ENCODE data around the gene ZNF548. TPM values are rescaled to one million over a fixed set of nuclear protein-coding genes. Genes with fewer than 3 reads are reported as not detected.

Gene ZNF548
- polyA plus RNA-seq, 3 donors: 18.7 to 24.2 (median 19.2) TPM

Other genes starting within 250 kb of the ZNF548 start
- under 1 TPM in 1 of 3 donors, not detected in 2; 0.04 TPM for gene ZIM3, start 244.7 kb upstream of the ZNF548 start, polyA plus RNA-seq (ENCODE audit: insufficient read length in 3 of 3)
- gene DUXA, start 222.4 kb upstream of the ZNF548 start, polyA plus RNA-seq (ENCODE audit: insufficient read length in 3 of 3): not detected
- gene ZNF264, start 198.4 kb upstream of the ZNF548 start, polyA plus RNA-seq (ENCODE audit: insufficient read length in 3 of 3): 10 to 100 TPM; 20.1 to 20.7 (median 20.3) TPM
- gene AURKC, start 158.8 kb upstream of the ZNF548 start, polyA plus RNA-seq (ENCODE audit: insufficient read length in 3 of 3): 1 to 10 TPM; 2.2 to 4.4 (median 2.5) TPM
- gene ZNF805, start 149.2 kb upstream of the ZNF548 start, polyA plus RNA-seq (ENCODE audit: insufficient read length in 3 of 3): 1 to 10 TPM; 5.2 to 6.2 (median 5.4) TPM
- gene ZNF460, start 109.4 kb upstream of the ZNF548 start, polyA plus RNA-seq (ENCODE audit: insufficient read length in 3 of 3): 1 to 10 TPM; 2.2 to 2.6 (median 2.3) TPM
- gene ZNF543, start 69.4 kb upstream of the ZNF548 start, polyA plus RNA-seq (ENCODE audit: insufficient read length in 3 of 3): 1 to 10 TPM; 9.0 to 9.2 (median 9.1) TPM
- 10 to 100 TPM; 18.2 to 20.1 (median 19.2) TPM for gene ZNF304, start 38.6 kb upstream of the ZNF548 start, polyA plus RNA-seq (ENCODE audit: insufficient read length in 3 of 3)
- 10 to 100 TPM; 15.6 to 19.3 (median 19.3) TPM for gene TRAPPC2B, start 26.3 kb upstream of the ZNF548 start, polyA plus RNA-seq (ENCODE audit: insufficient read length in 3 of 3)
- gene ZNF547, start 26.3 kb upstream of the ZNF548 start, polyA plus RNA-seq (ENCODE audit: insufficient read length in 3 of 3): 1 to 10 TPM; 6.2 to 6.9 (median 6.8) TPM
- gene ZNF17, start 21.3 kb downstream of the ZNF548 start, polyA plus RNA-seq (ENCODE audit: insufficient read length in 3 of 3): 10 to 100 TPM; 11.9 to 13.2 (median 12.0) TPM
- 10 to 100 TPM; 13.9 to 14.5 (median 14.0) TPM for gene ZNF749, start 45.5 kb downstream of the ZNF548 start, polyA plus RNA-seq (ENCODE audit: insufficient read length in 3 of 3)
- gene VN1R1, start 67.3 kb downstream of the ZNF548 start, polyA plus RNA-seq (ENCODE audit: insufficient read length in 3 of 3): 1 to 10 TPM; 2.1 to 3.0 (median 2.4) TPM
- 10 to 100 TPM; 20.6 to 23.9 (median 21.3) TPM for gene ZNF772, start 87.7 kb downstream of the ZNF548 start, polyA plus RNA-seq (ENCODE audit: insufficient read length in 3 of 3)
- gene ZNF419, start 97.9 kb downstream of the ZNF548 start, polyA plus RNA-seq (ENCODE audit: insufficient read length in 3 of 3): 10 to 100 TPM; 19.1 to 27.7 (median 19.6) TPM
- gene ZNF773, start 110.1 kb downstream of the ZNF548 start, polyA plus RNA-seq (ENCODE audit: insufficient read length in 3 of 3): 10 to 100 TPM; 12.3 to 16.4 (median 14.0) TPM
- 10 to 100 TPM; 13.3 to 14.8 (median 13.3) TPM for gene ZNF549, start 137.5 kb downstream of the ZNF548 start, polyA plus RNA-seq (ENCODE audit: insufficient read length in 3 of 3)
- 10 to 100 TPM; 21.6 to 25.6 (median 23.6) TPM for gene ZNF550, start 170.0 kb downstream of the ZNF548 start, polyA plus RNA-seq (ENCODE audit: insufficient read length in 3 of 3)
- gene ZNF416, start 189.1 kb downstream of the ZNF548 start, polyA plus RNA-seq (ENCODE audit: insufficient read length in 3 of 3): 10 to 100 TPM; 10.5 to 11.1 (median 10.6) TPM
- gene ZIK1, start 194.3 kb downstream of the ZNF548 start, polyA plus RNA-seq (ENCODE audit: insufficient read length in 3 of 3): 10 to 100 TPM; 18.3 to 22.9 (median 21.1) TPM
- gene ZNF530, start 210.0 kb downstream of the ZNF548 start, polyA plus RNA-seq (ENCODE audit: insufficient read length in 3 of 3): 1 to 10 TPM; 3.9 to 4.9 (median 4.9) TPM
- gene ZNF134, start 224.4 kb downstream of the ZNF548 start, polyA plus RNA-seq (ENCODE audit: insufficient read length in 3 of 3): 10 to 100 TPM; 28.2 to 30.0 (median 28.5) TPM
- gene ZNF211, start 243.3 kb downstream of the ZNF548 start, polyA plus RNA-seq (ENCODE audit: insufficient read length in 3 of 3): 10 to 100 TPM; 36.7 to 40.3 (median 39.5) TPM